ENCODE measurements around the gene OAT.

GRCh38 chr10:124369066-124369465, 49.7 kb downstream of the OAT start:
- TF ChIP-seq CTCF (conservative IDR thresholded peaks at IDR 0.05; ENCODE audit: low read depth, low read length) (no peak), EZH2 (IDR thresholded peaks at IDR 0.05; ENCODE audit: borderline replicate concordance, low read depth, low read length, poor library complexity, severe bottlenecking) (no peak)
